SH-SY5Y (cell line): ENCODE results near the gene CHD6.

Experiments
- GATA2 ChIP-seq: IDR thresholded peaks from 2 replicates; pipeline ENCODE4 v1.6.1; 2011; ENCODE audit warnings: mild to moderate bottlenecking, low read depth, low read length
- GATA3 ChIP-seq: IDR thresholded peaks from 2 replicates; pipeline ENCODE4 v1.6.1; 2011; ENCODE audit warnings: low read depth, mild to moderate bottlenecking, low read length, moderate library complexity

GRCh38 chr20:41507436-41507835 lies 110.7 kb downstream of the CHD6 start:
- TF ChIP-seq GATA2, result no peak
- TF ChIP-seq GATA3, result no peak
